Measurements from ENCODE around the gene CUX1. TPM values are rescaled to one million over a fixed set of nuclear protein-coding genes. Genes with fewer than 3 reads are reported as not detected.

Gene CUX1
- total RNA-seq, 1 experiment from 2014 or later = 64.3 TPM

- peak overlapping the region; percentile 61 for H3K27ac Mint-ChIP-seq
- no peak for DNase-seq (ENCODE audit: low spot score)
- peaks cover 33% of the 10 kb centered on the region for H3K4me1 Mint-ChIP-seq
- no peaks in the 10 kb centered on the region for H3K9me3 Mint-ChIP-seq
- peaks cover 24% of the 10 kb centered on the region for H3K27me3 Mint-ChIP-seq (ENCODE audit: low read depth)
- ATAC-seq = no peak
- H3K4me3 Mint-ChIP-seq = no peak overlapping the region
- TF ChIP-seq NFE2L1 (CRISPR knock-in tag; IDR thresholded peaks at IDR 0.05) (no peak), HMGXB4 (CRISPR knock-in tag; IDR thresholded peaks at IDR 0.05) (no peak), ZNF263 (CRISPR knock-in tag; IDR thresholded peaks at IDR 0.05; ENCODE audit: low read depth) (no peak), PREB (CRISPR knock-in tag; IDR thresholded peaks at IDR 0.05; ENCODE audit: borderline replicate concordance) (no peak), FOXK1 (CRISPR knock-in tag; IDR thresholded peaks at IDR 0.05) (no peak)
- ChIA-PET CTCF (interaction anchor here (1.1 to 1.9 kb wide), 2 partner anchors 10 kb away, joined by 7 read pairs; partner anchors contain the start of gene SH2B2), POLR2A (interaction anchor here (1.5 kb wide), 1 partner anchor 98 kb away, joined by 4 read pairs; the partner anchor contains the start of gene PRKRIP1)
- no peaks in the 10 kb centered on the region for H3K36me3 Mint-ChIP-seq
These were observed 480.2 kb downstream of the CUX1 start for GRCh38 chr7:102297487-102298218.

GRCh38 chr7:102300643-102301221, 483.3 kb downstream of the CUX1 start:
- Mint-ChIP-seq H3K9me3 (no peaks in the 10 kb centered on the region), H3K36me3 (no peaks in the 10 kb centered on the region), H3K4me3 (no peak overlapping the region), H3K27me3 (ENCODE audit: low read depth) (peaks cover 19% of the 10 kb centered on the region), H3K27ac (no peak overlapping the region), H3K4me1 (peaks cover 13% of the 10 kb centered on the region)
- DNase-seq (ENCODE audit: low spot score) = peak; percentile 89
- POLR2A ChIA-PET = interaction anchor here (0.5 to 1.4 kb wide), 4 partner anchors 10 to 95 kb away, joined by 3 to 4 read pairs (median 3); partner anchors contain the start of gene PRKRIP1
- CTCF ChIA-PET = interaction anchor here (0.6 to 2.3 kb wide), 24 partner anchors 8 to 676 kb away, joined by 3 to 17 read pairs (median 5); partner anchors contain the start of genes PRKRIP1 and SH2B2
- peak; percentile 84 for ATAC-seq
- TF ChIP-seq NR2C2 (CRISPR knock-in tag; IDR thresholded peaks at IDR 0.05) (peak; percentile 64; the same call in 1 of the 2 replicates), ERG (CRISPR knock-in tag; IDR thresholded peaks at IDR 0.05) (no peak), CTCF (IDR thresholded peaks at IDR 0.05) (peak; percentile 78), ZBTB43 (CRISPR knock-in tag; IDR thresholded peaks at IDR 0.05) (peak; percentile 64; the same call in 1 of the 2 replicates), NR3C1 (CRISPR knock-in tag; conservative IDR thresholded peaks at IDR 0.05; ENCODE audit: low read depth) (peak; percentile 63; the same call in 1 of the 2 replicates), STAT6 (CRISPR knock-in tag; conservative IDR thresholded peaks at IDR 0.05; ENCODE audit: low read depth) (no peak), ZNF317 (CRISPR knock-in tag; IDR thresholded peaks at IDR 0.05; ENCODE audit: borderline replicate concordance, low read depth) (no peak; the same call in 1 of the 2 replicates), IRF2 (CRISPR knock-in tag; IDR thresholded peaks at IDR 0.05; ENCODE audit: borderline replicate concordance, low read depth) (no peak; the same call in 1 of the 2 replicates), ATF3 (CRISPR knock-in tag; conservative IDR thresholded peaks at IDR 0.05) (peak; percentile 80), NR1H2 (CRISPR knock-in tag; IDR thresholded peaks at IDR 0.05) (peak; percentile 76; the same call in 1 of the 2 replicates), ZNF232 (CRISPR knock-in tag; IDR thresholded peaks at IDR 0.05) (peak; percentile 91), ZNF281 (CRISPR knock-in tag; IDR thresholded peaks at IDR 0.05) (no peak)
